ENCODE results near the gene ZNF837.
A peak's percentile ranks its signal among the peaks of the same experiment; 100 is the strongest.
"Not testable (repeated sequence)": the region's sequence is repeated elsewhere in the genome, so short reads cannot be mapped to it uniquely, and the experiment has no call there.

Gene ZNF837

DNA sequence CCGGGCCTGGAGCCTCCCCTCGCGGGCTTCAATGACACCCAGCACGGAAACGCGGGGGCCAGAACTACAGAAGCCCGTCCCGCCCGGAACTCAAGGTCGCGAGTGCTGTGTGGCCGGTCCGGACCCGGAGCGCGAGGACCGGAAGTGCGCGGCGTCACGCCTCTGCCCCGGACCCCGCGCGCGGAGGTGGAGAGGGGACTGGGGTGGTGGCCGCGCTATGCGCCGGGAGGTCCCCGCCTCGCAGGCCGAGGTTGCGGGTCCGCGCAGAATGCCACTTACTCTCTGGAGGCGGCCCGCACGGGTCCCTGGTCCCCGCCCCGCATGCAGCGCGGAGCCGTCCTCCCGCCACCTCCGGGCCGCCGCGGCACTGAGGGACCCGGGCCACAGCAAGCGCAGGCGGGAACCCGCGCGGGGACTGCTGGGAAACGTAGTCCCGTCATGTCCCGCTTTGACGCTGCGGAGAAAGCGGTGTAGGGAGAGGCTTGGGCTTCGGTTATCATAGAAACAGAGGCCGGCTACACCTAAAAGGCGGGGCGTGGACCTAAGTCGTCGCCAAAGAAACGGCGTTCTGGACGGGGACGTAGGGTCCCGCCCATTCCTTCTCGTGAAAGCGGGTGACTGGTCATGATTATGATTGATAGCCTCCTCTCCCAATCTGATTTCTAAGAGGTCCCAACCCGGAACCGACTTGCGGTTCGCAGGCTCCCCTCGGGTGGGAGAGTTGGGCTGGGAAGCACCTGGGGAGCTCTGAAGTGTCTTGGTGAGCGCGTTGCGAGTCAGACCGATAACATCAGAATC lies at the start of gene ZNF837:
ZNF837 (minus strand) TSS at position 369 of the 798 bp plus-strand sequence. CDS start 11,698 bp downstream, outside the sequence.
- DNase-seq (ENCODE audit: low read depth, low spot score): peak; percentile 100

GRCh38 chr19:58429745-58430144 lies 48.9 kb upstream of the ZNF837 start:
- no peak for DNase-seq (ENCODE audit: low read depth, low spot score)

DNA sequence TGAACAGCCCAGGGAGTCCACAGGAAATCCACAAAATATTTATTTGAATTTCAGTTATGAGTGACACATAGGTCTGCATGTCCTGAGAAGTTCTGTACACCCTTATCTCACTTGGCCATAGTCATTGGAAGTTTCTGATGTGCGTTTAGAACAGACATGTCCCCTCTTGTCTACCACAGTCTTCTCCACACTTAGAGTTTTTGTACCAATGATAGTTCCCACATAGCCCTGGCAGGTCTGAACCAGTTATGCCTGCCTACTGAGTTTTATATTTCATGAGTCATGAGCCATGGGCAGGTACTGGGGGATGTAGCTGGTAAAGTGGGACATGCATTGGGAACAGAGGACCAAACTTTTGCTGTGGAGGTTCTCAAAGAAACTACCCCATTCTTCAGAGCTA lies 47.8 kb upstream of the ZNF837 start:
- DNase-seq (ENCODE audit: low read depth, low spot score): no peak

- DNase-seq (ENCODE audit: low read depth, low spot score): no peak
Measured at GRCh38 chr19:58417071-58417470, 36.2 kb upstream of the ZNF837 start.

GRCh38 chr19:58416604-58417003 lies 35.8 kb upstream of the ZNF837 start:
- no peak for DNase-seq (ENCODE audit: low read depth, low spot score)

- DNase-seq (ENCODE audit: low read depth, low spot score): no peak
Measured at GRCh38 chr19:58409010-58409790, 28.4 kb upstream of the ZNF837 start.

GRCh38 chr19:58408152-58409009 lies 27.6 kb upstream of the ZNF837 start, which contains the start of gene ZNF584:
TSS of gene ZNF584 (plus strand) at chr19:58408649. CDS start at chr19:58409148, 499 bp downstream.
- peak; percentile 79 for DNase-seq (ENCODE audit: low read depth, low spot score)

- DNase-seq (ENCODE audit: low read depth, low spot score): no peak
Measured at GRCh38 chr19:58407658-58408151, 26.9 kb upstream of the ZNF837 start.

DNA sequence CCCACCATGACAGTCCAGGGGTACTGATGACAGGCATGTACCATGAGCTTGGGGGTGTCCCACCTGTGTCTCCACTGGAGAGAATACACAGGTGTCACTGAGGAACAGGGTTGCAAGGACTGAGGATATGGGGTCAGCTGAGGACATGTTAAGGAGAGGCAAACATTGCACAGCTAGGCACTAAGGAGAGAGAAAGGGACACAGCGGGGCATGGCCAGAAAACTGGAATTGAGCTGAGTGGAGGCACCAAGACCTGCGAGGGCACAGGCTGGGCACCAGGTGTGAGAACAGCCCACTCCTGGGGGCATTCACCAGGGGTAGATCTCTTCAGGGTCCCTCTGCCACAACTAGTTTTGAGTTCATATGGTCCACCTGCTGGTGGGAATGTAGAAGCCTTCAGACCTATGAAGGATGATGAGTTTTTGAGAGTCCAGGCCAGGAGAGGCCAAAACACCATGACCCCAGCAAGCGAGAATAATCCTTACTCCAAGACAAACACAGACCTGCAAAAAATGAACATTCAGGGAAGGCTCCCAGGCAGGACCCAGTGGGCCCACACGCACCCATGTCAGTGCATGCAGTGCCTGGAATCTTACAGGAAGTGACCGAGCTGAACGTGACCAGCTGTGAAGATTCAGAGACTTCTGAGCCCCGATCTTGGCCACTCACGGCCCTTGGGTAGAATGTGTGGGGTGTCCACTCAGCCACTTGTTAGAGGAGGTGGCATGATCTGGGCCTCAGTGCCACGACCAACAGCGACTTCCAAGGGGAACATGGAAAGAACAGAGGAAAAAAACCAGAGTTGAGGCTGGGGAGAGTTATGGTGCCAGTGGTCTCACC lies 26.2 kb upstream of the ZNF837 start:
- DNase-seq (ENCODE audit: low read depth, low spot score): no peak

- DNase-seq (ENCODE audit: low read depth, low spot score): not testable (repeated sequence)
Measured at GRCh38 chr19:58403920-58404478, 23.2 kb upstream of the ZNF837 start.

- DNase-seq (ENCODE audit: low read depth, low spot score): no peak
Measured at GRCh38 chr19:58401840-58402421, 21.1 kb upstream of the ZNF837 start.

DNA sequence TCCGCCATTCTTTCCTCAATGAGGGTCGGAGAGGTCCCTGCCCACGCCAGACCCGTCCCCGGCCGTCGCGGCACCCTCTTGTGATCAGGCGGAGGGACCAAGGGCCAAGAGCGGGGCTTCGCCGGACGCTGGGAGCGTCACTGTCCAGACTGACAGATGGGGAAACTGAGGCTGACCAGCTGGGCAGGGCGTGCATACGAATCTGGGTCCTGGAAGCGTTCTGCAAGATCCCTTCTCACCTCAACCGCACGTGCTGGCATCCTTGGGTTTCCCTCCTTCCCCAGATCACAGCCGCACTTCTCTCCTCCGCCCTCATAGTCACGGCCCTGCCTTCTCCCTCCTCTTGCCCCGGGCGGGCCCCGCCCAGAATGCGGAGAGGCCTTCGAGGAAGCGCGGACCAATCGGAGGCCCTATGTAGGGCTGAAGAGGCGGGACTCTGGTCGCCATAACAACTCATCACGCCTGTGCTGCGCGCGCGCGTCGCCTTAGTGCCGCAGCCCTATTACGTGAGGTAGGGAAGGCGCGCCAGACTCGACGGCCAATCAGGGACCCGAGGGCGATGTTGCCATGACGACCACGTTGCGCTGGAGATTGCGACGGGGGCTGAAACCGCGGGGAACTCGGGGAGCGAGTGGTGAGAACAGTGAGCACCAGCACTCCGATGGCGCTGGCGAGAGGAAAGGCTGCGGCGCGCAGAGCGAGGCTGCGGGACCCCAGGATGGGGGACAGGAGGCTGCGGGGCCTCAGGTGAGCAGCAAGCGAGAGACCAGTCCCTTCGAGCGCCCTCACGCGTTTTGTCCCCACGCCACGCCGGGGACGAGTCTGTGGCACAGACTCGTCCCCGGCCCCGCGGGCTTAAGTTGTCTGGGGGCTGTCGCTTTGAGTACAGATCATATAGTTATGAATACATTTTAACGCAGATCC lies 20.3 kb upstream of the ZNF837 start:
- peak; percentile 99 for DNase-seq (ENCODE audit: low read depth, low spot score)

- no peak for DNase-seq (ENCODE audit: low read depth, low spot score)
Measured at GRCh38 chr19:58400316-58400915, 19.6 kb upstream of the ZNF837 start.

DNA sequence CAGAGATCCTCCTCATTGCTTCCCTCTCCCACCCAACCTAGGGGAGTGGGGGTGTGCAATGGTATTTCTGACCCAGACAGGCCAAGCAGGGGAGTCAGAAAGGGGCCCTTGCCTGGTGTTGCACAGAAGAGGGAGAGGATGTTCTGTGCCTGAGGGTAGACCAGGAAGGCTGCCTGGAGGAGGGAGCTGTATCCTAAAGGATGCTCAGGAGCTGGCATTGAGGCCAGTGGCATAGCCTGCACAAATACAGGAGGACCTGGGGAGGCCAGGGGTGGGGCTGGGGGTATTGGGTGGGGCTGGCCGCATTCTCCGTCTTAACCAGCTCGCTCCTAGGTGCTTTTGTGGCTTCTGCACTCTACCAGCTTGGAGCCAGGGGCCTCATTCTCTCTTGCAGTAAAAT lies 19.1 kb upstream of the ZNF837 start:
- no peak for DNase-seq (ENCODE audit: low read depth, low spot score)

DNA sequence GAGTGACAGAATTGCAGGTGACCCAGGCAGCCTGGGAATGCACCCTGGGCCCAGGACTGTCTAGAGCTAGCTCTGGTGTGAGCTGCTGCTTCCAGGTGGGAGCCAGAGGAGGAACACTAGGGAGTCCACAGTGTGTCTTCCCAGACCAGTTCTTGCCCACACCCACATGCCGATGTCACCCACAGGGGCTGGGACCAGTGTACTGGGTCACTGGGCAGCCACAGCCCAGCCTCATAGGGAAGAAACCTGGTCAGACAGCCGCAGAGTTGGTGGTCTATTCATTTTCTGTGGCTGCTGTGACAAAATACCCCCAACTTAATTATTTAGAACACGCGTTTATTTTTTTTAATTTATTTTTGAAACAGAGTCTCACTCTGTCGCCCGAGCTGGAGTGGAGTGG lies 17.7 kb upstream of the ZNF837 start:
- no peak for DNase-seq (ENCODE audit: low read depth, low spot score)

GRCh38 chr19:58398087-58398486 lies 17.3 kb upstream of the ZNF837 start:
- no peak for DNase-seq (ENCODE audit: low read depth, low spot score)

- no peak for DNase-seq (ENCODE audit: low read depth, low spot score)
Measured at GRCh38 chr19:58397533-58398037, 16.8 kb upstream of the ZNF837 start.

All from smooth muscle cell of the brain vasculature (primary cell).